Suprapubic skin (tissue), 4 donors: ENCODE data around the gene CTSO. TPM values are rescaled to one million over a fixed set of nuclear protein-coding genes. Genes with fewer than 3 reads are reported as not detected.

Experiments used
- DNase-seq, 2 donors: peaks; one replicate each; pipeline ENCODE4 v3.0.0-alpha.2; 2019; ENCODE audit warnings: low spot score in 2 of 2
- H3K27ac ChIP-seq: fragments of 200-600 bp; sonication (generic); one replicate; pipeline ENCODE4 v1.5.1; 2019
- H3K27me3 ChIP-seq: fragments of 200-600 bp; sonication (generic); one replicate; pipeline ENCODE4 v1.5.1; 2019
- H3K36me3 ChIP-seq: fragments of 200-600 bp; sonication (generic); one replicate; pipeline ENCODE4 v1.5.1; 2019
- H3K4me1 ChIP-seq: fragments of 200-600 bp; sonication (generic); one replicate; pipeline ENCODE4 v1.5.1; 2019
- H3K4me3 ChIP-seq: fragments of 200-600 bp; sonication (generic); one replicate; pipeline ENCODE4 v1.5.1; 2019; ENCODE audit warnings: mild to moderate bottlenecking
- H3K9me3 ChIP-seq: fragments of 200-600 bp; sonication (generic); one replicate; pipeline ENCODE4 v1.5.1; 2019
- EP300 ChIP-seq: sonication (generic); formaldehyde crosslinking; IDR thresholded peaks from one replicate; pipeline ENCODE4 v1.6.1; 2017; ENCODE audit warnings: antibody characterized with exemption
- POLR2A ChIP-seq, 2 donors: fragments of 450-650 bp; IDR thresholded peaks; one replicate each; pipeline ENCODE4 v1.6.1; 2017; ENCODE audit warnings: antibody characterized with exemption in 2 of 2, mild to moderate bottlenecking in 2 of 2, moderate library complexity in 2 of 2
- POLR2AphosphoS5 ChIP-seq, 3 donors: sonication (generic); formaldehyde crosslinking; IDR thresholded peaks; one replicate each; pipeline ENCODE4 v1.6.1; 2017; ENCODE audit warnings: antibody characterized with exemption in 3 of 3
- WGBS: methylation state at CpG from one replicate; pipeline ENCODE4 v1.1.5; 2018; 5-methylcytosine and 5-hydroxymethylcytosine counted together
- total RNA-seq, 4 donors: library from RNA; depleted of rRNA; stranded (reverse); fragments of >200 nt; gene quantifications; one replicate each; pipeline ENCODE4 v1.1.0, GENCODE V29; 2016
- TF ChIP-seq, protein P1 (sequence below), 2 donors: fragments of 200-600 bp in 1 of 2; fragments of 450-650 bp in 1 of 2; sonication (generic) in 1 of 2; IDR thresholded peaks; one replicate each; pipeline ENCODE4 v1.5.1; 2016 to 2019; ENCODE audit warnings: antibody characterized with exemption in 2 of 2, mild to moderate bottlenecking in 1 of 2, moderate library complexity in 1 of 2

CTSO gene, protein sequence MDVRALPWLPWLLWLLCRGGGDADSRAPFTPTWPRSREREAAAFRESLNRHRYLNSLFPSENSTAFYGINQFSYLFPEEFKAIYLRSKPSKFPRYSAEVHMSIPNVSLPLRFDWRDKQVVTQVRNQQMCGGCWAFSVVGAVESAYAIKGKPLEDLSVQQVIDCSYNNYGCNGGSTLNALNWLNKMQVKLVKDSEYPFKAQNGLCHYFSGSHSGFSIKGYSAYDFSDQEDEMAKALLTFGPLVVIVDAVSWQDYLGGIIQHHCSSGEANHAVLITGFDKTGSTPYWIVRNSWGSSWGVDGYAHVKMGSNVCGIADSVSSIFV
- 1 to 10 TPM; 5.7 to 8.0 (median 7.6) TPM for total RNA-seq

GRCh38 chr4:155953151-155954117, at the start of gene CTSO:
Gene CTSO, minus strand, starts transcription at chr4:155953866. Its CDS starts 19 bp downstream, at chr4:155953847.
- Histone ChIP-seq H3K9me3 (no peaks in the 10 kb centered on the region), H3K27ac (peak within 1 kb of the TSS; percentile 99), H3K4me3 (peak within 1 kb of the TSS; percentile 90), H3K4me1 (peaks cover 9% of the 10 kb centered on the region), H3K36me3 (no peaks in the 10 kb centered on the region), H3K27me3 (no peaks in the 10 kb centered on the region)
- peak; percentile 77 to 87 for DNase-seq
- WGBS = under 1% methylated on average over 48 of the region's 58 CpGs
- no peak for TF ChIP-seq EP300
- TF ChIP-seq, protein P1, sequence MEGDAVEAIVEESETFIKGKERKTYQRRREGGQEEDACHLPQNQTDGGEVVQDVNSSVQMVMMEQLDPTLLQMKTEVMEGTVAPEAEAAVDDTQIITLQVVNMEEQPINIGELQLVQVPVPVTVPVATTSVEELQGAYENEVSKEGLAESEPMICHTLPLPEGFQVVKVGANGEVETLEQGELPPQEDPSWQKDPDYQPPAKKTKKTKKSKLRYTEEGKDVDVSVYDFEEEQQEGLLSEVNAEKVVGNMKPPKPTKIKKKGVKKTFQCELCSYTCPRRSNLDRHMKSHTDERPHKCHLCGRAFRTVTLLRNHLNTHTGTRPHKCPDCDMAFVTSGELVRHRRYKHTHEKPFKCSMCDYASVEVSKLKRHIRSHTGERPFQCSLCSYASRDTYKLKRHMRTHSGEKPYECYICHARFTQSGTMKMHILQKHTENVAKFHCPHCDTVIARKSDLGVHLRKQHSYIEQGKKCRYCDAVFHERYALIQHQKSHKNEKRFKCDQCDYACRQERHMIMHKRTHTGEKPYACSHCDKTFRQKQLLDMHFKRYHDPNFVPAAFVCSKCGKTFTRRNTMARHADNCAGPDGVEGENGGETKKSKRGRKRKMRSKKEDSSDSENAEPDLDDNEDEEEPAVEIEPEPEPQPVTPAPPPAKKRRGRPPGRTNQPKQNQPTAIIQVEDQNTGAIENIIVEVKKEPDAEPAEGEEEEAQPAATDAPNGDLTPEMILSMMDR (IDR thresholded peaks at IDR 0.05) = peak; percentile 29 to 48
- TF ChIP-seq POLR2A (IDR thresholded peaks at IDR 0.05) = peak; percentile 50 to 60

DNA sequence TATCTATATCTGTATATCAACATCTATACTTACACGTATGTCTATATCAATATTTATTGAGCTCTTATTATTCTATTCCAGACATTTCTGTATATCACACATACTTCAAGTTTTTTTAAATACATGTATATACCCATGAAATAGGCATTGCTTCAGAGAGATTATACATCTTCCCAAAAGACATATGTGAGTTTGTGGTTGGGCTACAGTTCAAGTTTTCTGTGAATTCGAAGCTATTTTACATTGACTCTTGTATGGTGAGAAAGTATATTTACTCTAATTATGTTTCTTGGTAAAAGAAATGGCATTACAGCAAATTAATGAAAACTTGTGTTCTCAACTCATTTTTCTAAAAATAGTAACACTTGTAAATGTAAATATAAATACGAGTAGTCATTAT, 46.8 kb upstream of the CTSO start:
- Histone ChIP-seq H3K36me3 (no peaks in the 10 kb centered on the region), H3K9me3 (no peaks in the 10 kb centered on the region), H3K4me3 (no peak overlapping the region), H3K27me3 (no peaks in the 10 kb centered on the region), H3K4me1 (no peaks in the 10 kb centered on the region), H3K27ac (no peak overlapping the region)
- no peak for DNase-seq
- WGBS = 80% methylated on average over 3 of the region's 3 CpGs
- TF ChIP-seq POLR2A (IDR thresholded peaks at IDR 0.05) (no peak), POLR2AphosphoS5 (IDR thresholded peaks at IDR 0.05) (no peak), EP300 (no peak)
- TF ChIP-seq, protein P1 (IDR thresholded peaks at IDR 0.05) = no peak

DNA sequence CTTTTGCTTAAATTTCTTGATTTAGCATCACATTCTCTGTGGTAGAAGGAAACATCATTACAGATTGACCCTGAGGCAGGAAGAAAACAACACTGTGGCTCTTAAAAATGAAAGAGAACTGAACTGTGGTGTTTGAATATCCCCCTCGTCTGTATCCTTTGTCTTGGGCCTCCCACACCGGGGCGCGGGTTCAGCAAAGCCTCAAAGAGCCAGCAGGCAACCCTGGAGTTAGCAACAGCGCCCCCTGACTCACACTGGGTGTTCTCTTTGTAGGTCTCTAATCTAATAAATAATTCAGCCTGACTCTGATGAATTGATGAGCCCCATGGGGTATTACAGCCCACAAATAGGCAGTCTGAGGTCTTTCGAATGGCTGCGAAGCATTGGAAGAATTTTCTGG, 46.1 kb upstream of the CTSO start:
- Histone ChIP-seq H3K4me1 (no peaks in the 10 kb centered on the region), H3K36me3 (no peaks in the 10 kb centered on the region), H3K27me3 (no peaks in the 10 kb centered on the region), H3K27ac (no peak overlapping the region), H3K9me3 (no peaks in the 10 kb centered on the region), H3K4me3 (no peak overlapping the region)
- no peak for TF ChIP-seq EP300
- TF ChIP-seq, protein P1 (IDR thresholded peaks at IDR 0.05) = no peak
- TF ChIP-seq POLR2AphosphoS5 (IDR thresholded peaks at IDR 0.05) = no peak
- no peak for TF ChIP-seq POLR2A (IDR thresholded peaks at IDR 0.05)
- no peak for DNase-seq
- 36% methylated on average over 7 of the region's 7 CpGs for WGBS

DNA sequence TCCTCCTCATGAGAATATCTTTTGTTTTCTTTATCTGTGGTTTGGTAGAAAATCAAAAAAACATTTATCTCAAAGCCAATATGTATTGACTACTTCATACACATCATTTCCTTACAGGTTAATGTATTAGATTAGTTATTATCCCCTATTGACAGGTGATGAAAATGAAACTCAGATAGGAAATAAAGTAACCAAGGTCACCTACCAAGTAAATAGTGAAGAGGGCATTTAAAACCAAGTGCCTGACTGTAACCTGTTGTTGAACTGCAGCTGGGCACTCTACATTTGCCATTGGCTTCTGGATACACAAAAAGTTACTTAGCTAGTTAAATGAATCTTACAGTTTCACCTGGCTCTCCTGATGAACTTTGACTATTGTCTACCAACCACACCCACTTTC, 41.4 kb upstream of the CTSO start:
- no peaks in the 10 kb centered on the region for H3K4me1 ChIP-seq
- no peak for TF ChIP-seq EP300
- no peak for TF ChIP-seq POLR2A (IDR thresholded peaks at IDR 0.05)
- TF ChIP-seq, protein P1 (IDR thresholded peaks at IDR 0.05) = no peak
- no peak for TF ChIP-seq POLR2AphosphoS5 (IDR thresholded peaks at IDR 0.05)
- DNase-seq = no peak
- no peaks in the 10 kb centered on the region for H3K9me3 ChIP-seq
- no peaks in the 10 kb centered on the region for H3K36me3 ChIP-seq
- H3K27me3 ChIP-seq = no peaks in the 10 kb centered on the region
- no peak overlapping the region for H3K27ac ChIP-seq
- H3K4me3 ChIP-seq = no peak overlapping the region
